IgD-negative memory B cell (primary cell): Measurements from ENCODE around the gene PRMT1. TPM values are rescaled to one million over a fixed set of nuclear protein-coding genes. Genes with fewer than 3 reads are reported as not detected.

Experiments
- H3K27ac Mint-ChIP-seq, 3 donors: one replicate each; pipeline ENCODE4 v1.8.0; 2020 to 2022; ENCODE audit warnings: mild to moderate bottlenecking in 3 of 3, mixed read lengths in 3 of 3, moderate library complexity in 1 of 3
- H3K27me3 Mint-ChIP-seq: one replicate; pipeline ENCODE4 v1.8.0; 2021; ENCODE audit warnings: mixed read lengths
- H3K36me3 Mint-ChIP-seq: one replicate; pipeline ENCODE4 v1.8.0; 2020; ENCODE audit warnings: mild to moderate bottlenecking, mixed read lengths
- H3K4me1 Mint-ChIP-seq, 3 donors: one replicate each; pipeline ENCODE4 v1.8.0; 2020 to 2022; ENCODE audit warnings: mixed read lengths in 3 of 3, mild to moderate bottlenecking in 1 of 3
- H3K4me3 Mint-ChIP-seq, 4 donors: one replicate each; pipeline ENCODE4 v1.8.0; 2020 to 2022; ENCODE audit warnings: mild to moderate bottlenecking in 4 of 4, mixed read lengths in 4 of 4, moderate library complexity in 3 of 4
- H3K9me3 Mint-ChIP-seq, 3 donors: one replicate each; pipeline ENCODE4 v1.8.0; 2020 to 2021; ENCODE audit warnings: mixed read lengths in 3 of 3, mild to moderate bottlenecking in 1 of 3
- polyA plus RNA-seq: library from polyadenylated mRNA; unstranded; fragments of 300-500 nt; fragmentation: Illumina TruSeq; gene quantifications from one replicate; pipeline ENCODE4 v1.2.3, GENCODE V29; 2021

PRMT1 gene
- polyA plus RNA-seq, 1 donor from 2014 or later, result 187 TPM

- Mint-ChIP-seq H3K4me3 (peak overlapping the region; percentile 96 to 99 (median 98)), H3K27me3 (no peaks in the 10 kb centered on the region), H3K4me1 (peaks cover 37 to 43% (median 41%) of the 10 kb centered on the region in 3 donors), H3K9me3 (no peaks in the 10 kb centered on the region), H3K27ac (peak overlapping the region; percentile 97 to 99 (median 98)), H3K36me3 (no peaks in the 10 kb centered on the region)
These were observed 264 bp upstream of the PRMT1 start for GRCh38 chr19:49676784-49677230.

- H3K9me3 Mint-ChIP-seq, result no peaks in the 10 kb centered on the region
- H3K27me3 Mint-ChIP-seq, result no peaks in the 10 kb centered on the region
- H3K27ac Mint-ChIP-seq, result peak overlapping the region; percentile 97 to 99 (median 98)
- peaks cover 4% of the 10 kb centered on the region for H3K36me3 Mint-ChIP-seq
- peaks cover 30 to 37% (median 33%) of the 10 kb centered on the region in 3 donors for H3K4me1 Mint-ChIP-seq
- peak overlapping the region; percentile 88 to 98 (median 97) for H3K4me3 Mint-ChIP-seq
These were observed 1.0 kb downstream of the PRMT1 start for GRCh38 chr19:49677901-49678674.

DNA sequence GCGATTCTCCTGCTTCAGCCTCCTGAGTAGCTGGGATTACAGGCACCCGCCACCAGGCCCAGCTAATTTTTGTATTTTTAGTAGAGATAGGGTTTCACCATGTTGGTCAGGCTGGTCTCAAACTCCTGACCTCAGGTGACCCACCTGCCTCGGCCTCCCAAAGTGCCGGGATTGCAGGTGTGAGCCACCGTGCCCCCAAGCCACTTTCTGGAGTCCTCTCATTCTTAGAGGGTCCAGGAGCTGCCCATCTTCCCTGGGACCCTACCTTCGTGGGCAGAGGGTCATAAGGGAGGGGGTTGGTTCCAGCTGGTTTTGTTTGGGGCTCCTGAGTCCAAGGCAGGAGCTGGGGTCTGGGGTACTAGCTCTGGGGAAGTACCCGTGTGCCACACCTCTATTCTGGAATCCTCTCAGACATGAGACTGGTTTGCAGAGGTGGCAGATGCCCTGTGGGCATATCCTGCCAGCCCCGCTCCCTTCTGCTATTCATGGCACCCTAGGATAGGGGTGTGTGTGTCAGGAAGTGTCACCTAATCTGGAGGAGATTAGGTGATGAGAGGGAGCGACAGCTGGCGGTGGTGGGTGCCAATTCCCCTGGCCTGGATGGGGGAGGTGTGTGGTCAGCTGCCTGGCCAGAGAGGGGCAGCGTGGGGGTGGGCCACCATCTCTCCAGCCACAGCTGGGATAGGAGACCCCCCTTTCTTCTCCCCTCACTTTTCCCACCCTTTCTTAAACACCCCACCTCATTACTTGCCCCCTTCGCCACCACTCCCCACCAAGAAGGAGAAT is 2.1 kb downstream of the PRMT1 start:
- Mint-ChIP-seq H3K4me1 (peaks cover 20 to 26% (median 23%) of the 10 kb centered on the region in 3 donors), H3K27ac (peak overlapping the region; percentile 97 to 99 (median 98)), H3K27me3 (no peaks in the 10 kb centered on the region), H3K36me3 (peaks cover 6% of the 10 kb centered on the region), H3K9me3 (no peaks in the 10 kb centered on the region), H3K4me3 (peak overlapping the region; percentile 34 to 98 (median 91))

- Mint-ChIP-seq H3K36me3 (peaks cover 6% of the 10 kb centered on the region), H3K4me1 (peaks cover 19 to 22% (median 21%) of the 10 kb centered on the region in 3 donors), H3K4me3 (peak overlapping the region in 3 of 4 donors; percentile 82 to 90 (median 84)), H3K9me3 (no peaks in the 10 kb centered on the region), H3K27ac (peak overlapping the region; percentile 73 to 97 (median 88)), H3K27me3 (no peaks in the 10 kb centered on the region)
These were observed 2.8 kb downstream of the PRMT1 start for GRCh38 chr19:49679771-49680413.

- Mint-ChIP-seq H3K4me1 (peaks cover 19 to 22% (median 21%) of the 10 kb centered on the region in 3 donors), H3K36me3 (peaks cover 9% of the 10 kb centered on the region), H3K4me3 (peak overlapping the region in 3 of 4 donors; percentile 70 to 82 (median 79)), H3K9me3 (no peaks in the 10 kb centered on the region), H3K27ac (peak overlapping the region; percentile 73 to 92 (median 88)), H3K27me3 (no peaks in the 10 kb centered on the region)
These were observed 3.6 kb downstream of the PRMT1 start for GRCh38 chr19:49680421-49681351.

- H3K27me3 Mint-ChIP-seq, result no peaks in the 10 kb centered on the region
- peak overlapping the region in 1 of 3 donors; percentile 80 for H3K27ac Mint-ChIP-seq
- H3K4me3 Mint-ChIP-seq, result peak overlapping the region in 1 of 4 donors; percentile 22
- H3K4me1 Mint-ChIP-seq, result peaks cover 14 to 17% (median 16%) of the 10 kb centered on the region in 3 donors
- H3K36me3 Mint-ChIP-seq, result peaks cover 9% of the 10 kb centered on the region
- H3K9me3 Mint-ChIP-seq, result no peaks in the 10 kb centered on the region
These were observed 4.8 kb downstream of the PRMT1 start for GRCh38 chr19:49681830-49682229.

DNA sequence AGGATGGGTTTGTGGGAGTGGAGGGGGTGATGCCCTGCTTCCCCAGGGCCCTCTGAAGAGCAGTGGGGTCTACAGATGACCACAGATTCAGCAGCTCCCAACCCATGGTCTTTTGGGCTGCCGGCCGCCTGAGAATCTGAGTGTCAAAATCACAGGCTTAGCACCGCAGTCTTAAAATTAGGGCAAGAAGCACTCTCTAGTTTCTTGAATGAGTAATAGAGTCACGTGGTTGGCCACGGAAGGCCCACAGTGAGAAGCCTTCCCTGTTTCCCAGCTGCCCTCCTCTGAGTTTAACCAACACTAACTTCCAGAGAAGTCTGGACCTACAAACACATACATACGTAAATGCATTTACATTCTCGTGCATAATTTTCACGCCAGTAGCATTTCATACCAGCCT is 5.2 kb downstream of the PRMT1 start:
- peaks cover 9% of the 10 kb centered on the region for H3K36me3 Mint-ChIP-seq

DNA sequence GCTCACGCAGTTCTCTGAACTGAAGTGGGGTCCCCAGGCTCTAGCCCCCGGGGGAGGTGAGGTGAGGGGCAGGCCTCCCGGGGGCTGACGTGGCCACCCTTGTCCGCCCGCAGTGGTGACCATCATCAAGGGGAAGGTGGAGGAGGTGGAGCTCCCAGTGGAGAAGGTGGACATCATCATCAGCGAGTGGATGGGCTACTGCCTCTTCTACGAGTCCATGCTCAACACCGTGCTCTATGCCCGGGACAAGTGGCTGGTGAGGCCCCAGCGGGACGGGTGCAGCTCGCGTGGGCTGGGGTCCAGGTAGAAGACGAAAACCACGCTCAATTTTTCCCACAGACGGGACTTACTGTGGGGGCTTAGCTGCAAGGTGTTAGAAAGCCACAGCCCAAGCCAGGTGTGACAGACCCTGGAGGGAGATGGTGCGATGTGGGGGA is 6.8 kb downstream of the PRMT1 start:
- Mint-ChIP-seq H3K27ac (peak overlapping the region in 2 of 3 donors; percentile 67 to 89), H3K4me3 (peak overlapping the region in 1 of 4 donors; percentile 28), H3K27me3 (no peaks in the 10 kb centered on the region), H3K36me3 (peaks cover 13% of the 10 kb centered on the region), H3K9me3 (no peaks in the 10 kb centered on the region), H3K4me1 (peaks cover 4 to 13% (median 6%) of the 10 kb centered on the region in 3 donors)

More for the DNA sequence above, 5.2 kb downstream of the PRMT1 start:
- H3K4me1 Mint-ChIP-seq, result peaks cover 12 to 17% (median 14%) of the 10 kb centered on the region in 3 donors
- H3K27me3 Mint-ChIP-seq, result no peaks in the 10 kb centered on the region
- H3K27ac Mint-ChIP-seq, result peak overlapping the region in 1 of 3 donors; percentile 80
- peak overlapping the region in 2 of 4 donors; percentile 22 to 74 for H3K4me3 Mint-ChIP-seq
- no peaks in the 10 kb centered on the region for H3K9me3 Mint-ChIP-seq

GRCh38 chr19:49684251-49684982 is 7.3 kb downstream of the PRMT1 start:
- Mint-ChIP-seq H3K9me3 (no peaks in the 10 kb centered on the region), H3K36me3 (peaks cover 13% of the 10 kb centered on the region), H3K4me1 (peaks cover 4 to 15% (median 6%) of the 10 kb centered on the region in 3 donors), H3K27me3 (no peaks in the 10 kb centered on the region), H3K27ac (peak overlapping the region in 2 of 3 donors; percentile 67 to 89), H3K4me3 (peak overlapping the region in 1 of 4 donors; percentile 37)

DNA sequence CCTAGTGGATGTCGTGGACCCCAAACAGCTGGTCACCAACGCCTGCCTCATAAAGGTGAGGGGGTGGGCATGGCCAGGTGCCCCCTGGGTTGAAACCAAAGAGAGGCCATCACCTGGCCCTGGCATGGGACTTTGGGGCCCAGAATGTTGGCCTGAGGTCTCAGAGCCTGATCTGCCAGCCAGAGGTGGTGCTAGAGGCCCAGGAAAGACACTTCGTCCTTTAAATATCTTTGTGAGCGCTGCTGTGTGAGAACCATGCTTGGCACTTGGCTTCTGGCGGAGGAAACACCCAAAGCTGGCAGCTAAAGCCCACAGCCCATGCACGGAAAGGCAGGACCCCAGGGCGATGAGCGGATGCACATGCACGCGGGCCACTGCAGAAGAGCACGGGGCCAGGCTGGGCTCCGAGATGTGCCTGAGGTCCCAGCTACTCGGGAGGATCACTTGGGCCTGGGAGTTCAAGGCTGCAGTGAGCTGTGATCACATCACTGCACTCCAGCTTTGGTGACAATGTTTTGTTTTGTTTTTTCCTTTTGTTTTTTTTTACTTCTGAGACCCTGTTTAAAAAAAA is 8.0 kb downstream of the PRMT1 start:
- Mint-ChIP-seq H3K36me3 (peaks cover 14% of the 10 kb centered on the region), H3K4me1 (peaks cover 4 to 11% (median 10%) of the 10 kb centered on the region in 3 donors), H3K9me3 (no peaks in the 10 kb centered on the region), H3K27ac (peak overlapping the region in 2 of 3 donors; percentile 26 to 28), H3K4me3 (no peak overlapping the region), H3K27me3 (peaks cover 4% of the 10 kb centered on the region)

GRCh38 chr19:49685845-49686332 is 8.8 kb downstream of the PRMT1 start:
- Mint-ChIP-seq H3K9me3 (no peaks in the 10 kb centered on the region), H3K27ac (peak overlapping the region in 1 of 3 donors; percentile 26), H3K4me3 (no peak overlapping the region), H3K4me1 (peaks cover 8 to 14% (median 12%) of the 10 kb centered on the region in 3 donors), H3K36me3 (peaks cover 16% of the 10 kb centered on the region), H3K27me3 (peaks cover 11% of the 10 kb centered on the region)

DNA sequence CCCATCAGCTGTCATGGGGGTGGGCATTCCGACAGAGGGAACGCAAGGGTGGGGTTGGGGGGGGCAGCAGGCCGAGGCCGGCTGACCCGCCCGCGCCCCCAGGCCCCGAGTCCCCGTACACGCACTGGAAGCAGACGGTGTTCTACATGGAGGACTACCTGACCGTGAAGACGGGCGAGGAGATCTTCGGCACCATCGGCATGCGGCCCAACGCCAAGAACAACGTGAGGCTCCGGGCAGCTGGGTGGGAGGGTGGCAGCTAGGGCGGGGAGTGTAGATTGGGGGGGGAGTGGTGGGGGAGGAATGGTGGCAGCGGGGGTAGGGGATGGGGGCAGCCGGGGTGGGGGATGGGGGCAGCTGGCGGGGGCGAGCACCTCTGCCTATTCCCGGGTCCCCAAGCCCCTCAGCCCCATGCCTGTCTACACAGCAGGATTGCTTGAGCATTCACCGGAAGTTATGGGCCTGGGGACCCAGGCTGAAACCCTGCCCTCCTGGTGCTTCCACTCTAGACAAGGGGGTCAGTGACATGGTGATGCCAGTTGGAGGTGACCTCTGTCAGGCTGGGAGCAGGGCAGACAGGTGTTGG is 9.5 kb downstream of the PRMT1 start:
- H3K36me3 Mint-ChIP-seq, result peaks cover 16% of the 10 kb centered on the region

More for the DNA sequence above, 9.5 kb downstream of the PRMT1 start:
- no peak overlapping the region for H3K4me3 Mint-ChIP-seq
- H3K4me1 Mint-ChIP-seq, result peaks cover 9 to 14% (median 13%) of the 10 kb centered on the region in 3 donors
- H3K9me3 Mint-ChIP-seq, result no peaks in the 10 kb centered on the region
- peaks cover 17% of the 10 kb centered on the region for H3K27me3 Mint-ChIP-seq
- no peak overlapping the region for H3K27ac Mint-ChIP-seq
